ENCODE measurements around the gene ZNF396.

The ZNF396 gene

DNA sequence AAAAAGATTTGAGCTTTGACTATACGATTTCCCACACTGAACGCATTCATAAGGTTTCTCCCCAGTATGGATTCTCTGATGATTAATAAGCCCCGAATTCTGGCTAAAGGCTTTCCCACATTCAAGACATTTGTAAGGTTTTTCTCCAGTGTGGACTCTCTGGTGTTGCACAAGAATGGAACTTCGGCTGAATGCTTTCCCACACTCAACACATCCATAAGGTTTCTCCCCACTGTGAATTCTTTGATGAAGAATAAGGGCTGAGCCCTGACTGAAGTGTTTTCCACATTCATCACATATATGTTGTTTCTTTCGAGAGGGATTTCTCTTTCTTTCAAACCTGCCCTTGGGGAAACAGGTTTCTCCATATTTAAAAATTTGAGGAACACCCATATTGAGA is 39.9 kb downstream of the ZNF396 start:
- Histone ChIP-seq H3K27me3 (ENCODE audit: control insufficient read depth, insufficient read depth, low read length) (no peaks in the 10 kb centered on the region), H3K36me3 (ENCODE audit: control insufficient read depth, insufficient read depth, low read length) (peaks cover 87% of the 10 kb centered on the region), H3K9ac (ENCODE audit: low read length) (no peak overlapping the region)

DNA sequence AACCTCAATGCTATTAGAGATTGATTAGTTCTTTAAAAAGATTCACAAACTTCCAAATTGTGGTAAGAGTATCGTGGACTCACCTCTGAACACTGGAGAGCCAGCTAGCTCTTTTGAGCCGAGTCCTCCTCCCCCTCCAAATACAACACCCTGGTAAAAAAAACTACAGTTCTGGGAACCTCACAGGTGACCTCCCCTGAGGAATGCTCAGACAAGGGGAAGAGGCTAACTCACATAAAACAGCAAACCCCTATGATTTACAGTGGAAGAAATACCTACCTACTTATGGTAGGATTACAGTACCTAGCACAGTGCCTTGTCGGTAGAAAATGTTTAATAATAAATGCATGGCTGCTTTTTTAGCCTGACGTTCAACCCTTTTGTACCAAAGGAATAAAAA is 41.3 kb downstream of the ZNF396 start:
- H3K36me3 ChIP-seq (ENCODE audit: control insufficient read depth, insufficient read depth, low read length), result peaks cover 88% of the 10 kb centered on the region
- H3K27ac ChIP-seq (ENCODE audit: low read depth, low read length), result no peak overlapping the region
- no peaks in the 10 kb centered on the region for H3K27me3 ChIP-seq (ENCODE audit: control insufficient read depth, insufficient read depth, low read length)
- H3K4me1 ChIP-seq (ENCODE audit: control insufficient read depth, insufficient read depth, low read length), result no peaks in the 10 kb centered on the region
- no peaks in the 10 kb centered on the region for H3K9me3 ChIP-seq (ENCODE audit: control insufficient read depth, insufficient read depth, low read depth, low read length)
- H3K9ac ChIP-seq (ENCODE audit: low read length), result no peak overlapping the region
- no peak overlapping the region for H3K4me3 ChIP-seq (ENCODE audit: low read depth, low read length)

More for the DNA sequence above, 39.9 kb downstream of the ZNF396 start:
- H3K27ac ChIP-seq (ENCODE audit: low read depth, low read length), result no peak overlapping the region
- H3K9me3 ChIP-seq (ENCODE audit: control insufficient read depth, insufficient read depth, low read depth, low read length), result no peaks in the 10 kb centered on the region
- no peak overlapping the region for H3K4me3 ChIP-seq (ENCODE audit: low read depth, low read length)
- H3K4me1 ChIP-seq (ENCODE audit: control insufficient read depth, insufficient read depth, low read length), result no peaks in the 10 kb centered on the region

DNA sequence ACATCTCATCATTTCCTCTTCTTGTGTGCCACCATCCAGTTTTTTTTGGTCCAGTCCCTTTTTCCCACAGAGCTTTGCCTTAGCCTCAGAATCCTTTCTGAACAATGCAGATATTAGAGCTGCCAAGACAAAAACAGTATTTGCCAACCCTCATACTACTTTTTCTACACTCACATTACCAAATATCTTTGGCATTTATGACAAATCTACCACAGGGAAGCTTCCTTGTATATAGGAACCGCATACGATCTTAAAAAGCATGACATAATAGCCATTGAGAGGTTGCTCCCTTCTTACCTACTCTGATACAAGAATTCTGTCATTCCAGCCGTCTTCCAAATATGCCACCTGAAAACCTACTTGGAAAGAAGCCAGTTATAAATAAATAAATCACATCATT is 42.3 kb downstream of the ZNF396 start:
- Histone ChIP-seq H3K9ac (ENCODE audit: low read length) (no peak overlapping the region), H3K4me3 (ENCODE audit: low read depth, low read length) (no peak overlapping the region), H3K4me1 (ENCODE audit: control insufficient read depth, insufficient read depth, low read length) (no peaks in the 10 kb centered on the region), H3K9me3 (ENCODE audit: control insufficient read depth, insufficient read depth, low read depth, low read length) (no peaks in the 10 kb centered on the region), H3K36me3 (ENCODE audit: control insufficient read depth, insufficient read depth, low read length) (peaks cover 78% of the 10 kb centered on the region), H3K27me3 (ENCODE audit: control insufficient read depth, insufficient read depth, low read length) (no peaks in the 10 kb centered on the region), H3K27ac (ENCODE audit: low read depth, low read length) (no peak overlapping the region)

DNA sequence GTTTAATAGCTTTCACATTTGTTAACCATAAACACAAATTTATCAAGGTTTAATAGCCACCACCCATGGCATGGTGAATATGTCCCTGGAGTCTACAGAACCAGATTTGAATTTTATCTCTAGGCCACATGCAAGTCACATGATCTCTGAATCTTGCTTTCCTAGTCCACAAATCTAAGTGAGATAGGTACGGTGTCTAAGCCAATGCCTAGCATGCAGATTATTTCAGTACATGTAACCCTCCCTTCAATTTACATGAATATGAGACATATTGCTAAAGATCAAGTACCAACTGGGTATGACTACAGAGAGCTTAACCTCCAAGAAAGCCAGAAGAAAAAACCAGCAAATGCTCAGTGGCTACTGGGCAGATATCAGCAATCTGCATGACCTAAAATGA is 42.9 kb downstream of the ZNF396 start:
- no peak overlapping the region for H3K4me3 ChIP-seq (ENCODE audit: low read depth, low read length)
- peaks cover 72% of the 10 kb centered on the region for H3K36me3 ChIP-seq (ENCODE audit: control insufficient read depth, insufficient read depth, low read length)
- H3K27me3 ChIP-seq (ENCODE audit: control insufficient read depth, insufficient read depth, low read length), result no peaks in the 10 kb centered on the region
- H3K9me3 ChIP-seq (ENCODE audit: control insufficient read depth, insufficient read depth, low read depth, low read length), result no peaks in the 10 kb centered on the region
- H3K27ac ChIP-seq (ENCODE audit: low read depth, low read length), result no peak overlapping the region
- H3K4me1 ChIP-seq (ENCODE audit: control insufficient read depth, insufficient read depth, low read length), result no peaks in the 10 kb centered on the region
- no peak overlapping the region for H3K9ac ChIP-seq (ENCODE audit: low read length)

DNA sequence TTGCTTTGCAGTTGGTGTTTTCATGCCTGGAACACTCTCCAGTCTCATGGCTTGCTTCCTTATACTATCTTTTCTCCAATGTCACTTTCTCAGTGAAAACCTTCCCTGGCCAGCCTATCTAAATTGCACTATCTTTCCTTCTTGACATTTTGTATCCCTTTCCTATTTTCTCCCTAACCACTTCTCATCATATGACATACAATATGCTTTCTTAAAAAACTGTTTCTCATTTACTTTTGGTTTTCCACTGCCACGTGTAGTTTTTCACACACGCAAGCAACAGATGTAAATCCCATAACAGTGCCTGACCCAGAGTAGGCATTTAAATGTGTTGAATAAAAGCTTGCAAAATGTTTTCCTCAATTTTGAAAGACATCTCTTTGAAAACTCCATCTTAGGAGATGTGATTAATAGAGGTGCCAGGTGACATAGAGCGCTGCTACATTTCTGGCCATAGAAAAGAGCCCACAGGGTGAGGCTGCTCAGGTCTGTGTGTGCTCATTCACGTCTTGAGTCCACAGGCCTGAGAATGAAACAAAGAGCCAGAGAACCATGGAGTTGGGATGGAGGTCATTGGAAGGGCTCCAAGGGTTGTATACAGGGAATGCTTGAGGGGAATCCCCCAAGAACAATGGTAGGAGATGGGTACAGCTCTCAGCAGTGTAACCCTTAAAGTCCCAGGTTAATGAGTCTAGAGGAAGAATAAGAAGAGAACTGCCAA is 45.6 kb downstream of the ZNF396 start:
- H3K4me3 ChIP-seq (ENCODE audit: low read depth, low read length), result no peak overlapping the region
- no peak overlapping the region for H3K9ac ChIP-seq (ENCODE audit: low read length)
- no peaks in the 10 kb centered on the region for H3K9me3 ChIP-seq (ENCODE audit: control insufficient read depth, insufficient read depth, low read depth, low read length)
- H3K4me1 ChIP-seq (ENCODE audit: control insufficient read depth, insufficient read depth, low read length), result no peaks in the 10 kb centered on the region
- H3K36me3 ChIP-seq (ENCODE audit: control insufficient read depth, insufficient read depth, low read length), result peaks cover 45% of the 10 kb centered on the region
- H3K27ac ChIP-seq (ENCODE audit: low read depth, low read length), result no peak overlapping the region
- H3K27me3 ChIP-seq (ENCODE audit: control insufficient read depth, insufficient read depth, low read length), result no peaks in the 10 kb centered on the region

DNA sequence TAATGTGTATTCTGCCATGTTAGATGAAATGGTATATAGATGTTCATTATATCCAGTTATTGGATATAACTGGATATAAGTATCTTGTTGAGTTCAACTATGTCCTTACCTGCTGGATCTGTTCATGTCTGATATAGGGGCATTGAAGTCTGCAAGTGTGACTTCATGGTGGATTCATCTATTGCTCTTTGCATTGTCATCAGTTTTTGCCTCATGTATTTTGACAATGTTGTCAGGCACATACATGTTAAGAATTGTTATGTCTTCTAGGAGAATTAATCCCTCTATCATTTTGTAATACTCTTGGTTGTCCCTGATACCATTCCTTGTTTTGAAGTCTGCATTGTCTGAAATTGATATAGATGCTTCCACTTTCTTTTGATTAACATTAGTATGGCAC is 48.3 kb downstream of the ZNF396 start:
- no peaks in the 10 kb centered on the region for H3K27me3 ChIP-seq (ENCODE audit: control insufficient read depth, insufficient read depth, low read length)
- H3K9me3 ChIP-seq (ENCODE audit: control insufficient read depth, insufficient read depth, low read depth, low read length), result no peaks in the 10 kb centered on the region
- no peak overlapping the region for H3K27ac ChIP-seq (ENCODE audit: low read depth, low read length)
- no peak overlapping the region for H3K9ac ChIP-seq (ENCODE audit: low read length)
- H3K36me3 ChIP-seq (ENCODE audit: control insufficient read depth, insufficient read depth, low read length), result peaks cover 19% of the 10 kb centered on the region
- H3K4me1 ChIP-seq (ENCODE audit: control insufficient read depth, insufficient read depth, low read length), result peaks cover 9% of the 10 kb centered on the region
- H3K4me3 ChIP-seq (ENCODE audit: low read depth, low read length), result no peak overlapping the region

DNA sequence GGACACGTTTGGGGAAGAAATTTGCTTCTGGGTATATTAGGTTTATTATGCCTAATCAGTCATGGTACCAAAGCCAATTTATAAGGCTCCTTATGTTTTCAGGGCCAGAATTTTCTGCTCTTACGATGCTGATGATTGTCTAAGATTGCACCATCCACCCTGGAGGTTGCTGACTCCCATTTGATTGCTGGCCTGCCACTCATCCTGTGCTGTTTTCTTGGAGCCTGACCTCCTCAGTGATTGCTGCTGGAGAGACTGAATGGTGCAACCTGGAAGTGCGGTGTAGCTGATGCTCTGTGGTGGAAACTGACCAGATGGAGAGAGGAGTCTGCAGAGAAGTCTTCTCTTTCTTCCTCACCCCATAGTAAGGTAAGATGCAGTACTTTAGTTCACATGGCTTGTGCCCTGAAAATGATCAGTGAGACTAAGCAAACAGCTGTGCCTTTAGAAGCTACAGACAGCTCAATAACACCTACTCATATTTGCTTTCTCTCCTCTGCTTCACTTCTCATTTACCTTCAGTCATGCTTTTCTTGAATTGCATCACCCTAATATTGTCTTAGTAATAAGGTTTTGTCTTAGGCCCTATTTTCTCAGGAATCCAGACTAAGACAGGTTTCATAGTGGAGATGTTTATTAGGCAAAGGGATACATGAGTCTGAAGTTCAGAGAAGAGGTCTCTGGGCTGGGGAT is 50.3 kb downstream of the ZNF396 start:
- Histone ChIP-seq H3K36me3 (ENCODE audit: control insufficient read depth, insufficient read depth, low read length) (peaks cover 1% of the 10 kb centered on the region), H3K4me1 (ENCODE audit: control insufficient read depth, insufficient read depth, low read length) (peaks cover 9% of the 10 kb centered on the region), H3K4me3 (ENCODE audit: low read depth, low read length) (no peak overlapping the region), H3K27me3 (ENCODE audit: control insufficient read depth, insufficient read depth, low read length) (no peaks in the 10 kb centered on the region), H3K9me3 (ENCODE audit: control insufficient read depth, insufficient read depth, low read depth, low read length) (no peaks in the 10 kb centered on the region), H3K27ac (ENCODE audit: low read depth, low read length) (no peak overlapping the region), H3K9ac (ENCODE audit: low read length) (no peak overlapping the region)

DNA sequence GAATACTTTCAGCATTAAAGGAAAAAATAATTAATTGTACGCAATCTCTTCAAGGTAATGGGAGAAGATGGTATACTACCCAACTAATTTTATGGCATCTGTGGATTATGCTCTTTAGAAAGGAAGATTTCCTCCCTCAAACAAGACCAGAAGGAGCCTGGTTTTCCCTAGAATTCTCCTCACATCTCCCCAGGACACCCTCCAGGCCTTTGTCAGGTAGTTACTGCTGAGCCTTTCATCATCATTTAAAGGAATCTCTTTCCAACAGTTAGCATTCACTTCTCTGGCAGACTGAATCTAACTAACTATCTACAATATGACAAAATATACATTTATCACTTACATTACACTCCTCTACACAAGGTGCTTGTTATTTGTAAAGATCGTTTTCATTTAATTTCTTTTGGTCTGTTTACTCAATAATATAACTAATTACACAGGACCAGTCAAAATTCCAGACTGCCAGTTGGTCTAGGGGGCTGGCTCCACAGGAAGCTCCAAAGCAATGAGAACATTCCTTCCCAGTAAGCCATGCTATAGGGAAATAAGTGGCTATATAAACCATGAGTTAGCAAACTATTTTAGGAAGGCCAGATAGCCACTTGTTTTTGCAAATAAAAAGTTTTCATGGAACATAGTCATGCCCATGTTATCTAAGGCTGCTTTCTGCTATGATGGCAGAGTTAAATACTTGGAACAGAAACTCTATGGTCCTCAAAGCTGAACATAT is 52.0 kb downstream of the ZNF396 start:
- Histone ChIP-seq H3K27ac (ENCODE audit: low read depth, low read length) (no peak overlapping the region), H3K9me3 (ENCODE audit: control insufficient read depth, insufficient read depth, low read depth, low read length) (no peaks in the 10 kb centered on the region), H3K36me3 (ENCODE audit: control insufficient read depth, insufficient read depth, low read length) (no peaks in the 10 kb centered on the region), H3K4me3 (ENCODE audit: low read depth, low read length) (no peak overlapping the region; the same call in 1 of the 2 replicates), H3K4me1 (ENCODE audit: control insufficient read depth, insufficient read depth, low read length) (peaks cover 9% of the 10 kb centered on the region), H3K27me3 (ENCODE audit: control insufficient read depth, insufficient read depth, low read length) (no peaks in the 10 kb centered on the region), H3K9ac (ENCODE audit: low read length) (no peak overlapping the region)

DNA sequence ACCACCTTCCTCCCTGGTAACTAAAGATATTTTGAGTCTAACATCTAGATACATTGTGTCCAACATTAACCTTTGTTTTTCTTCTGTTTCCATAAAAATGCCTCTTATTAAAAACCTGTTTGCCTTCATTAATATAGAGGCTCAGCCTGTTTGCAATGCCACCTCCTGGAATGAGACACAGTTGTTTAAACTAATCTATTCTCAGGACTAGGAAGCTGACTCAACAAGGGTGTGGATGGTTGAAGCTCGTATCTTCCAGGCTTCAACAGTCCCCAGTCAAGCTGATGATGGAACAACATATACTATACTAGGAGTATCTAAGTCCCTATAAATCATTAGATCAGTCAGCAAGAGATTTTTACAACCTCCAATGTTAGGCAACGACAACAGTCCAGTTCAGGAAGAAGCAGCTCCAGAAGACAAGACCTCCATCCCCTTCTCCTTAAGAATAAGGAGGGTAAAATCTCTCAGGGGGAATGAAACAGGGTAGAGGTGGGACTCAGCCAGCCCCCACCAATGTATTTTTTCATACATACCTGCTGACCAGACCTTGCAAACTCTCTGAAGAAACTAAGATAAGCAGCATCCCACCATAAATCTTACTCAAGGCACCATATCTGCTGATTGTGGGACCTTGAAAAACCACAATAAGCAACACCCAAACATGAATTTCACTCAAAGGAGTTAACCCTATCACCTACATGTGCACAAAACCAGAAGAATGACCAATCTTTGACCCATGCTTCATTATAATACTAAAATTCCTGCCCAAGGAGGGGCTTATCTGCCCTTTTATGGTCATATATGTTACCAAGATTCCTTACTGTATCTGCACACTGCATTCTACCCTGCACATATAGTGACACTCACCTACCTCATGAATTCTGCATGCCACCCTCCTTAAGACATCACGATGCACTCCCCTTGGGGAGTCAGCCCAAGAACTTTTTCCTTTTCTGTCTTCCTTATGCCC is 54.4 kb downstream of the ZNF396 start:
- Histone ChIP-seq H3K4me3 (ENCODE audit: low read depth, low read length) (no peak overlapping the region), H3K27me3 (ENCODE audit: control insufficient read depth, insufficient read depth, low read length) (no peaks in the 10 kb centered on the region), H3K9ac (ENCODE audit: low read length) (no peak overlapping the region), H3K36me3 (ENCODE audit: control insufficient read depth, insufficient read depth, low read length) (no peaks in the 10 kb centered on the region), H3K9me3 (ENCODE audit: control insufficient read depth, insufficient read depth, low read depth, low read length) (no peaks in the 10 kb centered on the region), H3K4me1 (ENCODE audit: control insufficient read depth, insufficient read depth, low read length) (peaks cover 9% of the 10 kb centered on the region), H3K27ac (ENCODE audit: low read depth, low read length) (no peak overlapping the region)
